Activated B cell treated with CpG ODN at 0.5 μM for 24 hours (primary cell): ENCODE results near the gene PPP6R3. TPM values are rescaled to one million over a fixed set of nuclear protein-coding genes. Genes with fewer than 3 reads are reported as not detected.

Experiments used
- total RNA-seq: library from RNA; stranded (reverse); gene quantifications from 2 replicates; pipeline ENCODE4 v1.2.3, GENCODE V29; 2022

The PPP6R3 gene
- total RNA-seq, 1 donor from 2014 or later: 147 TPM

Other genes with a start within 250 kb of the PPP6R3 start
- gene KMT5B, start 247.5 kb upstream of the PPP6R3 start, total RNA-seq: 60.2 and 68.3 TPM in 2 replicates
- gene C11orf24, start 188.8 kb upstream of the PPP6R3 start, total RNA-seq: 75.5 and 78.0 TPM in 2 replicates
- 7.7 and 8.7 TPM in 2 replicates for gene LRP5, start 148.2 kb upstream of the PPP6R3 start, total RNA-seq
- gene GAL, start 223.8 kb downstream of the PPP6R3 start, total RNA-seq: not detected in 2 replicates